Measurements from ENCODE around the gene RPUSD4.

RPUSD4 gene

GRCh38 chr11:126212089-126212660, 725 bp upstream of the RPUSD4 start:
- no peak for DNase-seq

GRCh38 chr11:126210871-126211235, 597 bp downstream of the RPUSD4 start:
- DNase-seq, result no peak

GRCh38 chr11:126207896-126208295, 3.6 kb downstream of the RPUSD4 start:
- no peak for DNase-seq

GRCh38 chr11:126205359-126205758, 6.1 kb downstream of the RPUSD4 start:
- DNase-seq, result no peak

- DNase-seq, result no peak
Observed at GRCh38 chr11:126202646-126203359, 8.6 kb downstream of the RPUSD4 start.

GRCh38 chr11:126198648-126199047, 12.8 kb downstream of the RPUSD4 start:
- no peak for DNase-seq

GRCh38 chr11:126197277-126197939, 14.0 kb downstream of the RPUSD4 start:
- DNase-seq, result no peak

- no peak for DNase-seq
Observed at GRCh38 chr11:126195119-126195518, 16.3 kb downstream of the RPUSD4 start.

GRCh38 chr11:126194121-126194543, 17.3 kb downstream of the RPUSD4 start:
- DNase-seq, result peak; percentile 59

GRCh38 chr11:126193038-126193478, 18.4 kb downstream of the RPUSD4 start:
- DNase-seq, result no peak

- DNase-seq, result no peak
Observed at GRCh38 chr11:126192361-126192760, 19.1 kb downstream of the RPUSD4 start.

- DNase-seq, result no peak
Observed at GRCh38 chr11:126191379-126192073, 19.9 kb downstream of the RPUSD4 start.

GRCh38 chr11:126190792-126191191, 20.7 kb downstream of the RPUSD4 start:
- DNase-seq, result no peak

- DNase-seq, result no peak
Observed at GRCh38 chr11:126189109-126189929, 22.1 kb downstream of the RPUSD4 start.

- no peak for DNase-seq
Observed at GRCh38 chr11:126188332-126189108, 22.9 kb downstream of the RPUSD4 start.

GRCh38 chr11:126186708-126187529, 24.5 kb downstream of the RPUSD4 start:
- DNase-seq, result no peak

- no peak for DNase-seq
Observed at GRCh38 chr11:126186025-126186698, 25.3 kb downstream of the RPUSD4 start.

- no peak for DNase-seq
Observed at GRCh38 chr11:126185259-126186024, 26.0 kb downstream of the RPUSD4 start.

- DNase-seq, result no peak
Observed at GRCh38 chr11:126182787-126183445, 28.5 kb downstream of the RPUSD4 start.

Measured in NCI-H1105 (cell line).